ENCODE results near the gene PACS2. TPM values are rescaled to one million over a fixed set of nuclear protein-coding genes. Genes with fewer than 3 reads are reported as not detected.
A peak's percentile ranks its signal among the peaks of the same experiment; 100 is the strongest.

Gene PACS2
- total and polyA plus RNA-seq, 2 donors (not counting 3 experiments of a cell fraction or from before 2014, with no cell fraction given), result 52.7 to 86.3 TPM

- CTCF ChIA-PET, result interaction anchor here (1.1 to 2.1 kb wide), 3 partner anchors 61 to 204 kb away, joined by 3 to 13 read pairs (median 6); no protein-coding TSS in a partner anchor
- H3K9me3 ChIP-seq (replicated peaks; ENCODE audit: control insufficient read depth, insufficient read depth, low read length), result no peaks in the 10 kb centered on the region
- no peak overlapping the region for H3K4me2 ChIP-seq (ENCODE audit: insufficient read depth, low read length)
- H3K4me3 ChIP-seq (replicated peaks in 1 of 3; ENCODE audit: insufficient read depth in 1 of 3, low read depth in 1 of 3, low read length in 3 of 3), result no peak overlapping the region
- no peaks in the 10 kb centered on the region for H4K20me1 ChIP-seq (replicated peaks; ENCODE audit: control insufficient read depth, extremely low read depth, insufficient read depth, low read length)
- H3K4me1 ChIP-seq (ENCODE audit: control insufficient read depth, extremely low read depth, insufficient read depth, low read length), result peaks cover 27% of the 10 kb centered on the region
- DNase-seq (ENCODE audit: low read depth, low spot score), result peak; percentile 20
- BruUV-seq (replicated peaks), result no TSS peak
- H3K27me3 ChIP-seq (ENCODE audit: control insufficient read depth in 2 of 2, insufficient read depth in 2 of 2, low read length in 2 of 2), result no peaks in the 10 kb centered on the region
- H3K9ac ChIP-seq (replicated peaks; ENCODE audit: extremely low read depth, insufficient read depth, low read length), result no peak overlapping the region
- H3K79me2 ChIP-seq (ENCODE audit: control insufficient read depth, insufficient read depth, low read length), result peaks cover 37% of the 10 kb centered on the region
- POLR2A ChIA-PET, result no interaction called here
- no peak overlapping the region for H3K27ac ChIP-seq (ENCODE audit: insufficient read depth, low read depth, low read length)
- no peaks in the 10 kb centered on the region for H3K9me1 ChIP-seq (replicated peaks; ENCODE audit: control insufficient read depth, extremely low read depth, insufficient read depth, low read length)
- intact Hi-C loops (cut with micrococcal nuclease) (no loop called here), dilution Hi-C loops (cut with MboI; ENCODE audit: extremely low pct_ligation_motif_present, low sequenced_read_pairs) (no loop called here)
- no peak for FAIRE-seq
- no peak for TF ChIP-seq JUN (IDR thresholded peaks at IDR 0.05; ENCODE audit: borderline replicate concordance, insufficient read depth, insufficient read length, low read depth)
- no peak for TF ChIP-seq FOS (IDR thresholded peaks at IDR 0.05; ENCODE audit: borderline replicate concordance, insufficient read depth, low read length)
- TF ChIP-seq, protein P1, sequence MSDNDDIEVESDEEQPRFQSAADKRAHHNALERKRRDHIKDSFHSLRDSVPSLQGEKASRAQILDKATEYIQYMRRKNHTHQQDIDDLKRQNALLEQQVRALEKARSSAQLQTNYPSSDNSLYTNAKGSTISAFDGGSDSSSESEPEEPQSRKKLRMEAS (IDR thresholded peaks at IDR 0.05; ENCODE audit: insufficient read depth, insufficient read length), result no peak
- TF ChIP-seq EZH2 (IDR thresholded peaks at IDR 0.05; ENCODE audit: borderline replicate concordance, low read depth, low read length, severe bottlenecking), result no peak
- TF ChIP-seq GATA2 (IDR thresholded peaks at IDR 0.05; ENCODE audit: insufficient read depth, insufficient read length, low read depth, low read length), result no peak
- peak; percentile 12 to 26 for TF ChIP-seq CTCF (IDR thresholded peaks at IDR 0.05; ENCODE audit: extremely low read depth in 1 of 2, insufficient read depth in 1 of 2, low read depth in 1 of 2, low read length in 2 of 2)
- no peak for TF ChIP-seq POLR2A (IDR thresholded peaks at IDR 0.05; ENCODE audit: low read depth, low read length)
- no peak overlapping the region for H2AFZ ChIP-seq (ENCODE audit: low read depth, low read length)
- H3K36me3 ChIP-seq (ENCODE audit: control insufficient read depth in 2 of 2, extremely low read depth in 1 of 2, insufficient read depth in 2 of 2, low read length in 2 of 2), result no peaks in the 10 kb centered on the region
These were observed 23.8 kb upstream of the PACS2 start for GRCh38 chr14:105290621-105291346.
